HG03135 (cell line): ENCODE data around the gene PPCDC.

ENCODE experiments used
- ATAC-seq: cut with Tn5 transposase; IDR thresholded peaks from one replicate; pipeline ENCODE4 v1.9.1; 2021; ENCODE audit warnings: mild to moderate bottlenecking, moderate library complexity; ENCODE audit not compliant: unreplicated experiment

Gene PPCDC

GRCh38 chr15:75043509-75044257 is 20.3 kb downstream of the PPCDC start:
- peak; percentile 35 for ATAC-seq

- no peak for ATAC-seq
Measured at GRCh38 chr15:75044258-75044878, 21.0 kb downstream of the PPCDC start.

- no peak for ATAC-seq
Measured at GRCh38 chr15:75045332-75046015, 22.1 kb downstream of the PPCDC start.

- no peak for ATAC-seq
Measured at GRCh38 chr15:75048394-75048793, 25.0 kb downstream of the PPCDC start.

- no peak for ATAC-seq
Measured at GRCh38 chr15:75049392-75049791, 26.0 kb downstream of the PPCDC start.

GRCh38 chr15:75050283-75050682 is 26.9 kb downstream of the PPCDC start:
- ATAC-seq, result no peak

- ATAC-seq, result no peak
Measured at GRCh38 chr15:75051191-75051608, 27.8 kb downstream of the PPCDC start.

- ATAC-seq, result no peak
Measured at GRCh38 chr15:75051711-75052110, 28.3 kb downstream of the PPCDC start.

- ATAC-seq, result no peak
Measured at GRCh38 chr15:75052972-75053747, 29.8 kb downstream of the PPCDC start.

- ATAC-seq, result no peak
Measured at GRCh38 chr15:75053748-75054125, 30.3 kb downstream of the PPCDC start.

- no peak for ATAC-seq
Measured at GRCh38 chr15:75054172-75054897, 30.9 kb downstream of the PPCDC start.

GRCh38 chr15:75056036-75056435 is 32.6 kb downstream of the PPCDC start:
- ATAC-seq, result no peak

- ATAC-seq, result no peak
Measured at GRCh38 chr15:75058127-75058905, 34.9 kb downstream of the PPCDC start.

- ATAC-seq, result no peak
Measured at GRCh38 chr15:75059607-75060006, 36.2 kb downstream of the PPCDC start.

- ATAC-seq, result no peak
Measured at GRCh38 chr15:75061272-75061671, 37.9 kb downstream of the PPCDC start.

- ATAC-seq, result no peak
Measured at GRCh38 chr15:75062706-75063105, 39.3 kb downstream of the PPCDC start.

GRCh38 chr15:75063338-75063737 is 39.9 kb downstream of the PPCDC start:
- no peak for ATAC-seq

- no peak for ATAC-seq
Measured at GRCh38 chr15:75063889-75064288, 40.5 kb downstream of the PPCDC start.

GRCh38 chr15:75064846-75065245 is 41.5 kb downstream of the PPCDC start:
- no peak for ATAC-seq

- ATAC-seq, result no peak
Measured at GRCh38 chr15:75065467-75065850, 42.1 kb downstream of the PPCDC start.
